Activated CD4-positive, alpha-beta T cell treated with anti-CD3 and anti-CD28 coated beads for 1 hour (primary cell): ENCODE measurements around the gene OSBPL3.
"Not testable (repeated sequence)": the region's sequence is repeated elsewhere in the genome, so short reads cannot be mapped to it uniquely, and the experiment has no call there.

Experiments used
- DNase-seq: peaks from one replicate; pipeline ENCODE4 v3.0.0-alpha.2; 2020

The OSBPL3 gene

GRCh38 chr7:24979863-24980533, at the start of gene OSBPL3:
Gene OSBPL3 (minus strand): TSS chr7:24980178. CDS start chr7:24892472, 87,706 bp downstream.
- DNase-seq, result peak; percentile 96

- DNase-seq, result no peak
These were observed 49.1 kb upstream of the OSBPL3 start for GRCh38 chr7:25029075-25029474.

- DNase-seq, result peak; percentile 18
These were observed 48.5 kb upstream of the OSBPL3 start for GRCh38 chr7:25028370-25029021.

- no peak for DNase-seq
These were observed 46.2 kb upstream of the OSBPL3 start for GRCh38 chr7:25026156-25026555.

- no peak for DNase-seq
These were observed 45.3 kb upstream of the OSBPL3 start for GRCh38 chr7:25025218-25025671.

GRCh38 chr7:25024066-25024465, 44.1 kb upstream of the OSBPL3 start:
- DNase-seq, result no peak

GRCh38 chr7:25017671-25018070, 37.7 kb upstream of the OSBPL3 start:
- DNase-seq, result not testable (repeated sequence)

GRCh38 chr7:25014756-25015155, 34.8 kb upstream of the OSBPL3 start:
- DNase-seq, result no peak

- DNase-seq, result not testable (repeated sequence)
These were observed 32.7 kb upstream of the OSBPL3 start for GRCh38 chr7:25012710-25013109.

GRCh38 chr7:25012254-25012653, 32.3 kb upstream of the OSBPL3 start:
- DNase-seq, result no peak

- no peak for DNase-seq
These were observed 29.3 kb upstream of the OSBPL3 start for GRCh38 chr7:25009257-25009656.

GRCh38 chr7:25007668-25008067, 27.7 kb upstream of the OSBPL3 start:
- no peak for DNase-seq

GRCh38 chr7:25006276-25006675, 26.3 kb upstream of the OSBPL3 start:
- no peak for DNase-seq

- no peak for DNase-seq
These were observed 25.7 kb upstream of the OSBPL3 start for GRCh38 chr7:25005658-25006057.

GRCh38 chr7:25002786-25003185, 22.8 kb upstream of the OSBPL3 start:
- DNase-seq, result no peak

- no peak for DNase-seq
These were observed 15.5 kb upstream of the OSBPL3 start for GRCh38 chr7:24995466-24995865.

- no peak for DNase-seq
These were observed 12.3 kb upstream of the OSBPL3 start for GRCh38 chr7:24992314-24992713.

GRCh38 chr7:24991353-24991752, 11.4 kb upstream of the OSBPL3 start:
- no peak for DNase-seq

- no peak for DNase-seq
These were observed 7.4 kb upstream of the OSBPL3 start for GRCh38 chr7:24987331-24987842.

- no peak for DNase-seq
These were observed 2.9 kb upstream of the OSBPL3 start for GRCh38 chr7:24982917-24983316.

GRCh38 chr7:24981171-24981951, 1.4 kb upstream of the OSBPL3 start:
- DNase-seq, result peak; percentile 22

GRCh38 chr7:24980534-24981170, 674 bp upstream of the OSBPL3 start:
- peak; percentile 13 for DNase-seq

GRCh38 chr7:24979470-24979862, 512 bp downstream of the OSBPL3 start:
- DNase-seq, result peak; percentile 67
